ENCODE results near the gene ANKRD34A.
A peak's percentile ranks its signal among the peaks of the same experiment; 100 is the strongest.

ANKRD34A gene

DNA sequence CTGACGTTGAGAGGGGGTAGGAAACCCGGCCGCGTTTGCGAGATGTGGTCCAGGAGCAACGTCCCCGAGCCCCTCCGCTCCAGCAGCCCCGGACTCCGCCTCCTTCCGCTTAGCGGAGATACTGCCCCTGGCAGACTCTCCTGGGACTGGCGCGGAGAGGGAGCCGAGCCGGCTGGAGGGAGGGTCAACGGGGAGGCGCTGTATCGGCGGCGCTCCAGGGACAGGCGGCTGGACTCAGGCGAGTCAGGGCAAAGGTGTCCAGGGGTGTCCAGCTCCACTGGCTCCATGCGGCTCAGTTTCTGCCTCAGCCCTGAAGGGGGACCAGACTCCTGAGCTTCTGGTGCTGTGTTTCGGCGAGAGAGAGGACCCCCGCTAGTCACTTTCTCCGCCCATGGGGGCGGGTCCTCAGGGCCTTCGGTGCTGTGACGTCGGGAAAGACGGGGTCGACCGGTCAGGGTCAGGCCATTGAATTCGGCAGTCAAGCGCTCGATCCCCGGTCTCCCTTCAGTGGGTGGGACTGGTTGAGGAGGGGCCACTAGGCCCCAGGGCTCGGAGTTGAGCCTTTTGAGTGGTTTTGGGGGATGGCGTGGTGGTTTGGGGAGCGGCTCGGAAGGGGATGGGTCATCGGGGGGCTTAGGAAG lies 3.8 kb downstream of the ANKRD34A start:
- peaks cover 0 to 4% of the 10 kb centered on the region in 2 donors for H3K9me3 ChIP-seq (replicated peaks in 1 of 2; ENCODE audit: control insufficient read depth in 2 of 2, insufficient read depth in 1 of 2, low read depth in 1 of 2, low read length in 2 of 2)
- H2BK12ac ChIP-seq (ENCODE audit: low read length) = no peak overlapping the region
- no peak overlapping the region for H3K23ac ChIP-seq (ENCODE audit: low read depth, low read length, poor library complexity)
- no peaks in the 10 kb centered on the region for H3K79me1 ChIP-seq (ENCODE audit: low read depth, low read length)
- peak overlapping the region; percentile 33 for H3K14ac ChIP-seq (ENCODE audit: low read length)
- H3K27me3 ChIP-seq (ENCODE audit: control insufficient read depth in 3 of 3, insufficient read depth in 3 of 3, low read depth in 1 of 3, low read length in 3 of 3) = peaks cover 0 to 51% (median 18%) of the 10 kb centered on the region in 3 experiments
- no peak overlapping the region for H4K8ac ChIP-seq (ENCODE audit: low read depth, low read length)
- H2BK120ac ChIP-seq (ENCODE audit: low read depth, low read length) = no peak overlapping the region
- H3K4me1 ChIP-seq (ENCODE audit: control insufficient read depth in 2 of 2, insufficient read depth in 1 of 2, low read depth in 1 of 2, low read length in 2 of 2) = peaks cover 13 to 45% of the 10 kb centered on the region in 2 donors
- peak overlapping the region; percentile 68 for H2BK5ac ChIP-seq (ENCODE audit: low read length)
- peak overlapping the region; percentile 43 for H2BK15ac ChIP-seq (ENCODE audit: low read length)
- peak overlapping the region; percentile 66 to 78 for H3K4me3 ChIP-seq (ENCODE audit: low read length in 2 of 2)
- H3K4ac ChIP-seq (ENCODE audit: low read length) = no peak overlapping the region
- no peak overlapping the region for H2AK5ac ChIP-seq (ENCODE audit: low read depth, low read length)
- peak overlapping the region; percentile 96 for H2AFZ ChIP-seq (ENCODE audit: low read length)
- H3K36me3 ChIP-seq (replicated peaks in 1 of 2; ENCODE audit: control insufficient read depth in 2 of 2, insufficient read depth in 2 of 2, low read length in 2 of 2) = no peaks in the 10 kb centered on the region
- no peak overlapping the region for H3K27ac ChIP-seq (replicated peaks; ENCODE audit: low read length)
- peak overlapping the region; percentile 88 for H3K18ac ChIP-seq (ENCODE audit: low read length)
- H3K4me2 ChIP-seq (ENCODE audit: insufficient read depth, low read length, poor library complexity, severe bottlenecking) = peak overlapping the region; percentile 97
- H4K91ac ChIP-seq (ENCODE audit: low read depth, low read length, poor library complexity) = no peak overlapping the region
- no CpG with 5 or more reads among the region's 44 CpGs for WGBS, 2 donors (ENCODE audit: extremely low coverage in 2 of 2, insufficient read length in 2 of 2, insufficient replicate concordance in 1 of 2)
- DNase-seq (ENCODE audit: low spot score) = peak; percentile 73
- no peak overlapping the region for H3K9ac ChIP-seq (ENCODE audit: low read depth, low read length, poor library complexity)

DNA sequence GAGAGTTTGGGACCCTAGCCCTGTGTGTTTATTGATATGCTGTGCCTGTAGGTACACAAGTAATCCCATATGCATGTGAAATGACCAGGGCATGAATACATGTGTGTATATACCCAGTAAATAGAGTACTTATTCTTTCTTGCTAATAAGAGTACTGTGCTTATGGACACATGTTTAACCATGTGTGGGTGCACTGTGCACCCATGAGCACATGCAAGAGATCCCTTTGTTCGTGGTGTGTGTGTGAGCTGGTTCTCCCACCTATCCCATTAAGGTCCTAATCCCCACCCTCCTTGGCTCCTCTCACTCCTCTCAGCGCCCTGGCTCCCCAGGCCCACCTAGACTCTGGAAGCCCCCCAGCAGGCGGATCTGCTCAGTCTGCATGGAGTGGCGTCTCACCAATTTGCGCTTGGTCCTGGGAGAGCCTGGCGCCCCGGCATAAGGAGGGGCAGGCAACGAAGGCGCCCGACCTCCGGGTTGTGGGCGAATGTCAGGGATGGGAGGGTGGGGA lies 4.4 kb downstream of the ANKRD34A start:
- Histone ChIP-seq H2AFZ (ENCODE audit: low read length) (peak overlapping the region; percentile 96), H4K91ac (ENCODE audit: low read depth, low read length, poor library complexity) (no peak overlapping the region), H2AK5ac (ENCODE audit: low read depth, low read length) (no peak overlapping the region), H2BK120ac (ENCODE audit: low read depth, low read length) (no peak overlapping the region), H3K9me3 (replicated peaks in 1 of 2; ENCODE audit: control insufficient read depth in 2 of 2, insufficient read depth in 1 of 2, low read depth in 1 of 2, low read length in 2 of 2) (peaks cover 0 to 4% of the 10 kb centered on the region in 2 donors), H3K9ac (ENCODE audit: low read depth, low read length, poor library complexity) (no peak overlapping the region), H3K27me3 (ENCODE audit: control insufficient read depth in 3 of 3, insufficient read depth in 3 of 3, low read depth in 1 of 3, low read length in 3 of 3) (peaks cover 0 to 51% (median 18%) of the 10 kb centered on the region in 3 experiments), H3K36me3 (replicated peaks in 1 of 2; ENCODE audit: control insufficient read depth in 2 of 2, insufficient read depth in 2 of 2, low read length in 2 of 2) (no peaks in the 10 kb centered on the region), H4K8ac (ENCODE audit: low read depth, low read length) (no peak overlapping the region), H2BK5ac (ENCODE audit: low read length) (peak overlapping the region; percentile 68), H3K4me2 (ENCODE audit: insufficient read depth, low read length, poor library complexity, severe bottlenecking) (peak overlapping the region; percentile 97), H3K23ac (ENCODE audit: low read depth, low read length, poor library complexity) (no peak overlapping the region), H2BK15ac (ENCODE audit: low read length) (peak overlapping the region; percentile 43), H3K4me3 (ENCODE audit: low read length in 2 of 2) (peak overlapping the region; percentile 66 to 78), H3K14ac (ENCODE audit: low read length) (peak overlapping the region; percentile 33), H3K4me1 (ENCODE audit: control insufficient read depth in 2 of 2, insufficient read depth in 1 of 2, low read depth in 1 of 2, low read length in 2 of 2) (peaks cover 13 to 50% of the 10 kb centered on the region in 2 donors), H3K79me1 (ENCODE audit: low read depth, low read length) (no peaks in the 10 kb centered on the region), H2BK12ac (ENCODE audit: low read length) (peak overlapping the region; percentile 76), H3K18ac (ENCODE audit: low read length) (peak overlapping the region; percentile 85), H3K27ac (replicated peaks; ENCODE audit: low read length) (no peak overlapping the region), H3K4ac (ENCODE audit: low read length) (no peak overlapping the region)
- no CpG with 5 or more reads among the region's 12 CpGs for WGBS, 2 donors (ENCODE audit: extremely low coverage in 2 of 2, insufficient read length in 2 of 2, insufficient replicate concordance in 1 of 2)
- DNase-seq (ENCODE audit: low spot score) = no peak

DNA sequence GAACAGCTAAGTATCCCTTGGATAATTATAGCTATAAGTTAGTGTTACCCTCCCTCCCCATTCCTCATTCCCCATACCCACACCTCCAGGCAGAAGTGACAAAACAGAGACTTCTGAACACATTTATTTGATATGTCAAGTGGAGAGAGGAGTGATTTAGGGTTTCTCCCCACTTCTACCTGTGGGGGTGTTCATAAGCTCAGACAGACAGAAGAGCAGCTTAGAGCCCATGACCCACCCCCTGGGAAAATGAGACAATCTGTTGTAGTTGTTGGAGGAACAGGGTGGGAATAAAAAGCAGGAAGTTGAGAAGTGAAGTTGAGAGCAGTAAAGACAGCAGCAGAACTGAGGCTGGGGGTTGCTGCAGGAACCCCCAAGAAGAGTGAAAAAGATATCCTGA lies 5.0 kb downstream of the ANKRD34A start:
- H3K18ac ChIP-seq (ENCODE audit: low read length) = no peak overlapping the region
- no peak for DNase-seq (ENCODE audit: low spot score)
- H3K79me1 ChIP-seq (ENCODE audit: low read depth, low read length) = no peaks in the 10 kb centered on the region
- no peak overlapping the region for H2BK5ac ChIP-seq (ENCODE audit: low read length)
- peaks cover 0 to 51% (median 18%) of the 10 kb centered on the region in 3 experiments for H3K27me3 ChIP-seq (ENCODE audit: control insufficient read depth in 3 of 3, insufficient read depth in 3 of 3, low read depth in 1 of 3, low read length in 3 of 3)
- H3K4me2 ChIP-seq (ENCODE audit: insufficient read depth, low read length, poor library complexity, severe bottlenecking) = no peak overlapping the region
- H2AK5ac ChIP-seq (ENCODE audit: low read depth, low read length) = no peak overlapping the region
- H3K4me3 ChIP-seq (ENCODE audit: low read length in 2 of 2) = peak overlapping the region in 1 of 2 donors; percentile 66
- H3K9ac ChIP-seq (ENCODE audit: low read depth, low read length, poor library complexity) = no peak overlapping the region
- H2BK15ac ChIP-seq (ENCODE audit: low read length) = no peak overlapping the region
- H3K4ac ChIP-seq (ENCODE audit: low read length) = no peak overlapping the region
- no peak overlapping the region for H3K27ac ChIP-seq (replicated peaks; ENCODE audit: low read length)
- peaks cover 13 to 55% of the 10 kb centered on the region in 2 donors for H3K4me1 ChIP-seq (ENCODE audit: control insufficient read depth in 2 of 2, insufficient read depth in 1 of 2, low read depth in 1 of 2, low read length in 2 of 2)
- no peaks in the 10 kb centered on the region for H3K36me3 ChIP-seq (replicated peaks in 1 of 2; ENCODE audit: control insufficient read depth in 2 of 2, insufficient read depth in 2 of 2, low read length in 2 of 2)
- H3K9me3 ChIP-seq (replicated peaks in 1 of 2; ENCODE audit: control insufficient read depth in 2 of 2, insufficient read depth in 1 of 2, low read depth in 1 of 2, low read length in 2 of 2) = peaks cover 0 to 4% of the 10 kb centered on the region in 2 donors
- H4K91ac ChIP-seq (ENCODE audit: low read depth, low read length, poor library complexity) = no peak overlapping the region
- H2AFZ ChIP-seq (ENCODE audit: low read length) = peak overlapping the region; percentile 96
- H3K23ac ChIP-seq (ENCODE audit: low read depth, low read length, poor library complexity) = no peak overlapping the region
- no peak overlapping the region for H2BK120ac ChIP-seq (ENCODE audit: low read depth, low read length)
- no peak overlapping the region for H3K14ac ChIP-seq (ENCODE audit: low read length)
- no peak overlapping the region for H2BK12ac ChIP-seq (ENCODE audit: low read length)
- no peak overlapping the region for H4K8ac ChIP-seq (ENCODE audit: low read depth, low read length)

DNA sequence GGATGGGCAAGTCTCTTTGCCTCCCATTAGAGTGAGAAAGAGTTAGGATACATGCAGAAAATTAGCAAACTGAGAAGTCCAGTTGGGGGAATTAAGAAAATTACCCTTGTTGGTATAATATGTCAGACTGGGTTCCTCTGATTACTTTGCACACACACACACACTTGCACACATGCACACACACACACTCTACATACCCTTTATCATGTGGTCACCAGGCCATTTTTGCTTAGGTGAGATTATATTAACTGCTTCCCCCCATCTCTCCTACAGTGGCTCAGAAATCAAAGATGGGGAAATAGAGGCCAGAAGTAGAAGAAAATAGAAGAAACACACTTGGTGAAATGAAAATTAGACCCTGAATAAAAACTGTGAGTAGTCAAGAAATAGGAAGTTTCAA lies 5.6 kb downstream of the ANKRD34A start:
- Histone ChIP-seq H2BK15ac (ENCODE audit: low read length) (no peak overlapping the region), H3K9me3 (replicated peaks in 1 of 2; ENCODE audit: control insufficient read depth in 2 of 2, insufficient read depth in 1 of 2, low read depth in 1 of 2, low read length in 2 of 2) (peaks cover 0 to 4% of the 10 kb centered on the region in 2 donors), H4K91ac (ENCODE audit: low read depth, low read length, poor library complexity) (no peak overlapping the region), H3K36me3 (replicated peaks in 1 of 2; ENCODE audit: control insufficient read depth in 2 of 2, insufficient read depth in 2 of 2, low read length in 2 of 2) (no peaks in the 10 kb centered on the region), H2BK5ac (ENCODE audit: low read length) (no peak overlapping the region), H2BK12ac (ENCODE audit: low read length) (no peak overlapping the region), H2BK120ac (ENCODE audit: low read depth, low read length) (no peak overlapping the region), H3K27me3 (ENCODE audit: control insufficient read depth in 3 of 3, insufficient read depth in 3 of 3, low read depth in 1 of 3, low read length in 3 of 3) (peaks cover 0 to 47% (median 18%) of the 10 kb centered on the region in 3 experiments), H3K4me1 (ENCODE audit: control insufficient read depth in 2 of 2, insufficient read depth in 1 of 2, low read depth in 1 of 2, low read length in 2 of 2) (peaks cover 11 to 50% of the 10 kb centered on the region in 2 donors), H3K14ac (ENCODE audit: low read length) (no peak overlapping the region), H3K27ac (replicated peaks; ENCODE audit: low read length) (no peak overlapping the region), H3K4ac (ENCODE audit: low read length) (no peak overlapping the region), H3K23ac (ENCODE audit: low read depth, low read length, poor library complexity) (no peak overlapping the region), H3K4me2 (ENCODE audit: insufficient read depth, low read length, poor library complexity, severe bottlenecking) (no peak overlapping the region), H4K8ac (ENCODE audit: low read depth, low read length) (no peak overlapping the region), H2AFZ (ENCODE audit: low read length) (no peak overlapping the region), H3K79me1 (ENCODE audit: low read depth, low read length) (no peaks in the 10 kb centered on the region), H3K4me3 (ENCODE audit: low read length in 2 of 2) (no peak overlapping the region), H3K18ac (ENCODE audit: low read length) (no peak overlapping the region), H2AK5ac (ENCODE audit: low read depth, low read length) (no peak overlapping the region), H3K9ac (ENCODE audit: low read depth, low read length, poor library complexity) (no peak overlapping the region)
- DNase-seq (ENCODE audit: low spot score) = no peak

All from neuronal stem cell (in vitro differentiated cells).